CD4-positive, alpha-beta T cell treated with Interleukin-1 beta for 1 hour (primary cell): ENCODE results near the gene ATG9A.

Experiments used
- DNase-seq, 2 donors: peaks; one replicate each; pipeline ENCODE4 v3.0.0-alpha.2; 2020 to 2022

The ATG9A gene

DNA sequence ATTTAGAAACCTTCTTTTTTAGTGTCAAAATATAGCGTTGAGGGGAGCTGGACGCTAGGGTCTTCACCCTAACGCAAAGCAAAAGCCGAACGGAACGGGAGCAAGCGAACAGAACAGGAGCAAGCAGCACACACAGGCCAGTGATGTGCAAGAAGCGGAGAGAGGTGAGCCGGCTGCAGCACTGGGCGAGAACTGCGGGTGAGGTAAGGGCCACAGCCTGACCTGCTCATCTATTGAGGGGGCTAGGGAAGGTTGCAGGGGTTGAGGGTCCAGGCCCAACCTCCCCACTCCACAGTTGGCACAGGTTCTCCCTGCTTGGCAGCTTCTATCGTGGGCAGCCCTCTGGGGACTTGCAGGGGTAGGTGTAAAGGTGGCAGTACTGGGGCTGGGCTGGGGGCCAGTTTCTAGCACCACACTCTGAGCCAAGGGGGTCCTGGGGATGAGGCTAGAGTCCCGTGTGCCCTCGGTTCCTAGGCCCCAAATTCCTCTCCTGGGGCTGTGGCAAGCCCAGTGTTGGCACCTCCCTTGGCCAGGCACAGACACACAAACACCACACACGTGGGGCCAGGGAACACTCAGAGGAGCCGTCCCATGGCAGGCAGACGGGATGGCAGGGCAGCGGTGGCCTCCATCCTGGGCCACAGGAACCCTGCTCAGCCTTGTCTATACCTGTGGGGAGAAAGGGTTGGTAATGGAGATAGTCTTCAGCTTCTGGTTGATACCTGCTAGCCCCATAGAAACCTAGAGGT is 9.5 kb downstream of the ATG9A start:
- DNase-seq = no peak

DNA sequence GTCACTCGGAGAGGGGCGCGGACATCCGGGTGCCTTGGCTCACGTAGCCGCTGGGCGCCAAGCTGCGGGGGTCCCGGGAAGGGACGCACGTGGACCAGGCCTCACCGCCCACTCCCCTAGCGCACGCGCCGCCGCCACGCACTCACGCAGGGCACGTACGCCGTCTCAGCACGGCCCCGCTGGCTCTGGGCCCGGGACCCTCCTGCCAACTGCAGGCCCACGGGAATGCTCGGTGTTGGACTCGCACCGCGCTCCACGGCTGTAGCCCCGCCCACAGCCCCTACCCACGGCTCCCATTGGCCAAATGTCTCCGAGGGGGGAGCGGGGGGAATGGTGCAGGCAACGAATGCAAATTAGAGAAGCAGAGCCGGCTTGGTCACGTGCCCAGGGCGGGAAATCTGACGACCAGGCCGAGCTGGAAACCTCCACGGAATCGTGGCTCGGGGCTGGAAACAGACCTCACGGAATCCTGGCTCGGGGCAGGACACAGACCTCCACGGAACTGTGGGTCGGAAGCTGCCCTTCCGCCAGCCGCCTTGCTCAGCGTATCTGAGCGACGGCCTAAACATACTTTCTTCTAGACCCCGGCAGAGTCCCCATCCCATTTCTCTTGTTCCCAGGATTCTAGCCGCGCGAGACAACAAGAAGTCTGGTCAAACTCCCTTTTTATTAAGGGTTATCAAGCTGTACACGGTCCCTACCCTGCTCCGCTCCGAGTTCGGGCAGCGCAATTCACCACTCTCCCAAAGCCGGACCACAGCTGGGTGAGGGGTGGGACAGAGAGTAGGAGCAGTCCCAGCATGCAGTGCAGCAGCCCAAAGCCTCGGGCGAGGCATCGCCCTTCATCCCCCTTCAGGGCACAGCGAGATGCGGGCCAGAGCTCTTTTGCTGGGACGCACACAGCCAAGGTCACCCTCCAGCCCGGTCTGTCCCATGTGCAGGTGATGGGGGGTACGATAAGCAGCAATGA is 10.4 kb downstream of the ATG9A start, which contains the start of gene ABCB6:
Gene ABCB6 (minus strand): TSS at position 227 of the 970 bp plus-strand sequence. CDS start 285 bp downstream, outside the sequence.
- peak; percentile 88 to 90 for DNase-seq

DNA sequence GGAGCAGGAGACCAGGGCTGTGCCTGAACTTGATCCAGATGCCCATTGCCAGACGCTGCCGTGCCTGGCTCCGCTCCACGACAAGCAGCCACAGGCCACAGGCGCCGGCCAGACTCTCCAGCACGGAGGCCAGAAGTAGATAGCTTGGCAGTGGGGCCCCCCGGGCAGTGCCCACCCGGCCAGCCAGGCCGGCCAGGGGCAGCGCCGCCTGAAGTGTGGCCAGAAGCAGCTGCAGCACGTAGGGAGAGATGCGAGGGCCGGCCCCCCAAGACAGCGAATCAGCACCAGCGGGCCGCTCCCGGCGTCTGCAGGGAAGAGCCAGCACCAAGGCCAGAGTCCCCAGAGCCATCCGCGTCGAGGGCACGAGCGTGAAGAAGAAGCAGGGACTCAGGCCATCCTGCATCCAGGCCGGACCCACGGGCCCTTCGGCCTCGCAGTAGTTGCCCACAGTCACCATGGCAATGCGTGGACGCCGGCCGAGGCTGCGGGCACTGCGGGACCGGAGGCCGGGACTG is 11.2 kb downstream of the ATG9A start:
- no peak for DNase-seq

DNA sequence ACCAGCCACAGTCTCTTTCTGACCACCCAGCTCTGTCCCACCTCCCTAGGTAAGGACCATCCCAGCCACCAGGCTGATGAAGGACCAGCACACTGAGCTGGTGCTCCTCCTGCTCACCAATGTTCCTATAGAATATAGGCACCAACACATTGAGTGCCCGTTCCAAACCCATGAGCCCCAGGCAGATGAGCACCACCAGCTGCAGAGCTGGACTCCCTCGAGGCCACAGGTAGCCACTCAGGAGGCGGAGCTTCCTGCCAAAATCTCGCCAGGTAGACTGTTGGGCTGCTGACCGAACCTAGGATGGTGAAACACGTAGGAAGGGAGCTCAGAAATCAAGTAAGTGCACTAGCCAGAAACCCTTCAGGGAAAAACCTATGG is 12.9 kb downstream of the ATG9A start:
- DNase-seq = no peak

DNA sequence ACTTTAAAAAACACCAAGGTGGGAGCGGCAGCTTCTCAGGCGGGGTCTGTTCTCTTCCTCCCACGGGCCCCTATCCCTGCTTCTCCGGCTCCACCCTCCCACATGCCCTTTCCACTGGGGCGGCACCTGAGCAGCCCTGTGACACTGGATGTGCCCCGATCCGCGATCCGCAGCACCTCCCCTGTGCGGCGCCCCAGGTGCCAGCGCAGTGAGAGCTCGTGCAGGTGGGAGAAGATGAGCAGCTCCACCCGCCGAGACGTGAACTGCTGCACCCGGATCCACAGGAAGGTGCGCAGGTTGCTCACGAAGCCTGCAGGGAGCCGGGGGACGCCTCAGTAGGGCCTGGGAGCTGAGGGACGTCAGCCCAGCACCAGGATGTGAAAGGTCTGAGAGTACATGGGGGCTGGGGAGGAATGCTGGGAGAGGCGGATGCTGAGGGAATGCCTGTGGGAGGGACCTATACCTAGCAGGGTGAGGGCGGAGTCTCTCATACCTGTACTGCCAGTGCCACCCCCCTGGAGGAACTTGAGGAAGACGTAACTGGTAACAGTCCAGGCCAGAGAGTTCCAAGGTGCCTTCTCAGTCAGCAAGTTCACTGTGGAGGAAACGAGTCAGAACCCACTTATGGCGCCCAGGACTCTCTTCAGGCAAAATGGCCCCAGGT is 13.4 kb downstream of the ATG9A start:
- DNase-seq = no peak

DNA sequence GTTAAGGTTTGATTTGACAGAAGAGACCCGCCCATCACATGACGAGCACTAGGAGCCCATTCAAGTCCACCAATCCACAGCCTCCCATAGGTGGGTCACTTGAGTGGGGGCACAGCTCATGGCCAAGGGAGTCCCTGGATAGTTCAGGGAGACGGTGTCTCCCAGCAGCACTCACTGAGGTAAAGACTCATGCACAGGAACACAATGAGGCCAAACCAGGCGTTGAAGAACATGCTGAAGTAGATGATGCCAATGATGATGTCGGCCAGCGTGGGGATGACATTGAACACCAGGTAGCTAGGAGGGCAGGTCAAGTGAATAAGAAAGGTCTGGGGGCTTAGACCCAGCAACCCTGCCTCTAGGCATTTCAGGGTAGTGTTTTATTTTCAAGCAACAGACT is 14.7 kb downstream of the ATG9A start:
- DNase-seq = no peak

DNA sequence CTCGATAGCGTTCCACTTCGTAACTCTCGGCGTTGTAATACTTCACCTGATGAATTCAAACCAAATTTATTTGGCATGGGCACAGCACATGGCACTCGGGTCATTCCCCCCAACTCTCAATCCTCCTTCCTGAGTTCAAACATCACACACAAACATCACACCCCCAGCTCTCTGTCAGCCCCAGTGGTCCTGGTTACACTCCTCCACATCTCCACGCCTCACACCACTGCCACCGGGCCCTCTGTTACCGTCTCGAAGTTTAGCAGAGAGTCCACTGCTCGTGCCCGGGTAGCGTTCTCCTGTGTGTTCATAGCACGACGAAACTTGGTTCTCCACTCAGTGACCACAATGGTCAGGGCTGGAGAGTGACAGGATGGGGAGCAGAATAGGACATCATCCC is 15.3 kb downstream of the ATG9A start:
- no peak for DNase-seq

DNA sequence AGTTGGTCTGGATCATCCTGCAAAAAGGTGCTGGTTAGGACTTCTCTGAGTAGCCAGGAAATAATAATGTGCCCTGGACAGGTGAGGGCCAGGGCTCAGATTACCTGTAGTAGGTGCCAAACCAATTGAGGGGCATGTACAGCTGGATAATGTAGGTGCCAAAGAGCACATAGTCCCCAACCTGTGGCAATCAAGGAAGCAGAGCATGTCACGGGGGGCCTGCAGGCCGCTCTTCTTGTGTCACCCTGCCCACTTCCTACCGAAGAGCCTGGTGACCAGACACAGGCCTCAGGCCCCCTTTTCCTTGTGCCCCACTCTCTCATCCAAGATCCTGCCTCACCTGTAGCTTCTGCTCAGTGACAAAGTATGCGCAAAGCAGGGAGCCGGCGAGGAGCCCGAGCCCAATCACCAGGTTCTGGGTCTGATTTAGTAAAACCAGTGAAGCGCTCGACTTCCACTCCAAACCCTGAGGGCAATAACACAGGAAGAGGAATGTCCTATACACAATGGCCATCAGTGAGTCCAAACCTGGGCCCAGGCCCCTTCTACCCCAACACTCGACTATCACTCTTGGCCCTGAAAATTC is 15.9 kb downstream of the ATG9A start:
- no peak for DNase-seq

DNA sequence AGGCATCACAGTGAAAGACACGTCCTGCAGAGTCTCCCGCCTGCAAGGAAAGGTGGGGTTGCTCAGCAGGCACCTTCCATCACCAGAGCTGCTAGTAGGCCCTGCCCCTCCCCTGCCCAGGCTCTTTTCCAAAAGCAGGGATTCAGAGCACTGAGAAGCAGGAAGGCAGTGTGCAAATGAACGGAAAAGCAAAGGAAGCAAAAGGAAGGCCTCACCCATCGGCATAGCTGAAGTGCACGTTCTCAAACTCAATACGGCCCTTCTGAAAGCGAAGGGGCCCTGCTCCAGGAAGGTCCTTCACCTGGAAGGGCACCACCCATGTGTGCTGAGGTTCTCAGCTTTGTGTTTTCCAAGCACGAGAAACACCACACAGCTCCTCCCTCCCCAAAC is 16.4 kb downstream of the ATG9A start:
- no peak for DNase-seq

DNA sequence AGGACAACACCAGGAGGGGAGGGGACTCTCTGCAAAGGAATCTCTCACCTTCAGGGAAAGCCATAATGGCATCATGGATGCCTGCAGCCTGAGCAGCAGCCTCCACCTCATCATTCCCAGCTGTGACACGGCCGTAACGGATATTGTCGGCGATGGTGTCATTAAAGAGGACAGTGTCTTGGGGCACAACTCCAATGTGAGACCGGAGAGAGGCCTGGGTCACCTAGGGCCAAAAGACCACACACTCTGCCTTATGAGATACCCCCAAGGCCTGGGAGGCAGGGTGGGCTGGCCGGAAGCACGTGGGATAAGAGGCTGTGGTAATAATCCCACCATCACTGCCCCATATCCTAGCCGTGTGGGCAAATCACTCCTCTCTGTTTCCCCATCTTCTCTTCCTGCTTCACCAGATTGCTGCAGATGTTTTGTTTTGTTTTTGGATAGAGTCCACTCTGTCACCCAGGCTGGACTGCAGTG is 18.5 kb downstream of the ATG9A start:
- no peak for DNase-seq

DNA sequence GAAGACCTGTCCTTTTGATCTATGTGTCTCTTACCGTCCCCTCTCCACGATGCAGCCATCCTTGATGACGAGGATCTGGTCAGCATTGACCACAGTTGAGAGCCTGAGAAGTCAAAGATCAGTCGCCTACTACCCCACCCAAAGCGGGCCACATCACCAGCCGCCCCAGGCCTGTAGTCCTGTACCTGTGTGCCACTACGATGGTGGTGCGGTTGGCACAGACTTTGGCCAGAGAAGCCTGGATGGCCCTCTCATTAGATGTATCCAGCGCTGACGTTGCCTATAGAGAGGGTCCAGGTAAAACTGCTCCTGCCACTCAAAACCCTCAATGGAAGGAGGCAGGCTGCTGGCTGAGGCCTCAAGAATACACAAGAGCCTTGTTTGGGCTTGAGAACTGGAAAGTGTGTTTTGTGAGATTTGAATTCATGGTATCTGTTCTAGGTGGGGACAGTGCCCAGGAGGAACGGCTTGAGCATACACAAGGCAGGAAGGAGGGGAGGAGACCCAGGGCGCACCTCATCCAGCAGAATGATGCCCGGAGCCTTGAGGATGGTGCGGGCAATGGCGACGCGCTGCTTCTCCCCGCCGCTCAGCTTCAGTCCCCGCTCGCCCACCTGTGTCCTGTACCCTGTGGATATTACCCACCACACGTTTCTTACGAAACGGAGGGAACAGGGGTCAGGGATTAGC is 19.1 kb downstream of the ATG9A start:
- DNase-seq = no peak

DNA sequence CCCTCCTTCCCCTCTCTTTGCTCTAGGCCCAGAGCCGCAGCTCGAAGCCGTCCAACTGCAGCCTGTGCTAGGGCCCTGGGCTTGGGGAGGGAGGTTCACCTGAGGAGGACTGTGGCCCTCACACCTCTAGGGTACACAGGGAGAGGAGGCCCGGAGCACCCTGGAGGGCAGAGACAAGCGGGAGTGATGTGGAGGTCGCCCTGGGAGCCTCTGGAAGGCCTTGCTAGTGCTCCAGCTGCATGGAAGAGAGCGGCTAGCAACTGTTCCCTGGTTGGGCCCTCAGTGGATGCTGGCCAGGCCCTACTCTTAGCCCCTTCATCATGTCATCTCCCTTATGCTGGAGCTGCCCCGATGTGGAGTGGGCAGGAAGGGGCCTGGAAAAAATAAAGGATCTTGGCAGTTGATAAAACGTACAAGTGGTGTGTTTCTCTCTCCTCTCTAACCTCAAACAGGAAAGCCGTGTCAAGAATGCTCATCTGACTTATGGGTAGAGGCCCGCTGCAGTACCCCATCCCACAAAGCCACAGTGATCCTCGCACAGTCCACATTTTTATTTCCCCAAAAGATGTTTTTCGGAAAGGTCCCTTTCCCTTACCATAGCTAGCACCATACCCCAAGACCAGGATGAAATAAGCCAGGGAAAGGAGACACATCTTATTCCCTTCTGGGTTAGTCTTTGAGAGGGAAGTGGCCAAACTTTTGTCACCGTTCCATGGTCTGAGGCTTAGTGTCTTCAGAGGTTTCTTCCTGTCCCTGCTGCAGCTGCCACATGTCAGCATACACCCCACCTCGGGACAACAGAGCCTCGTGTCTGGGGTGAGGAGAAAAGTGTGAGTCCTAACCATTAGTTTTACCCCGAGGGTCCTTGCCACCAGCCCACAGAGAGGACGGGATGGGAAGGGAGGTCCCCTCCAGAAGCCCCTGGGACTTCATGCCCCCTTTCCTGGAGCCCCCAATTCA is 19.9 kb downstream of the ATG9A start:
- DNase-seq = no peak

DNA sequence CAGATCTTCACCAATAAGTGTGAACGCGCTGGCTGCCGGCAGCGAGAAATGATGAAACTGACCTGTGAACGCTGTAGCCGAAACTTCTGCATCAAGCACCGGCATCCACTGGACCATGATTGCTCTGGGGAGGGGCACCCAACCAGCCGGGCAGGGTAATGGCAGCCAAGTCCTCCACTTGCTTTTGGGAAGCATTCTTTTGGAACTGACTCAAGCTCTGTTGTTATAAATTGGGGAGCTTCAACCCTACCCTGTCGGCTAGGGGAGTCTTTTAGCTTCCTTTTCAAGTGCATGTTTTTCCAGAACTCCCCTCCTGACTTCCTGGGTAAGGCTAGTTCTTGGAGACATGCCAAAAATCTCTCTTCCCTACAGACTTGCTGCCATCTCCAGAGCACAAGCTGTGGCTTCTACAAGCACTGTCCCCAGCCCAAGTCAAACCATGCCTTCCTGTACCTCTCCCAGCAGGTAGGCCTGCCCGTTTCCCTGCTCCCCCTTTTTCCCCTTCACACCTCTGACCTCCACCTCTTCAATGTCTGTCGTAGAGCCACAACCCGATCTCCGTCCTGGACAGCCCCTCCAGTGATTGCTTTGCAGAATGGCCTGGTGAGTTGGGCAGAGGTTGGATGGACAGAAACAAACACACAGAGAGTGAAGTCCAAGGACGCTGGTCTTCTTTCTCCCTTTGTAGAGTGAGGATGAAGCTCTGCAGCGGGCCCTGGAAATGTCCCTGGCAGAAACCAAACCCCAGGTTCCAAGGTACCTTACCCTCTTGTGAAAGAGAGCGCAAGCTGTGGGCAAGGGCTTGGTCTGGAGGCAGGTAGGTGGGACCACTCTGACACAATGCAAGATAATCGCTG is 21.3 kb downstream of the ATG9A start:
- no peak for DNase-seq

DNA sequence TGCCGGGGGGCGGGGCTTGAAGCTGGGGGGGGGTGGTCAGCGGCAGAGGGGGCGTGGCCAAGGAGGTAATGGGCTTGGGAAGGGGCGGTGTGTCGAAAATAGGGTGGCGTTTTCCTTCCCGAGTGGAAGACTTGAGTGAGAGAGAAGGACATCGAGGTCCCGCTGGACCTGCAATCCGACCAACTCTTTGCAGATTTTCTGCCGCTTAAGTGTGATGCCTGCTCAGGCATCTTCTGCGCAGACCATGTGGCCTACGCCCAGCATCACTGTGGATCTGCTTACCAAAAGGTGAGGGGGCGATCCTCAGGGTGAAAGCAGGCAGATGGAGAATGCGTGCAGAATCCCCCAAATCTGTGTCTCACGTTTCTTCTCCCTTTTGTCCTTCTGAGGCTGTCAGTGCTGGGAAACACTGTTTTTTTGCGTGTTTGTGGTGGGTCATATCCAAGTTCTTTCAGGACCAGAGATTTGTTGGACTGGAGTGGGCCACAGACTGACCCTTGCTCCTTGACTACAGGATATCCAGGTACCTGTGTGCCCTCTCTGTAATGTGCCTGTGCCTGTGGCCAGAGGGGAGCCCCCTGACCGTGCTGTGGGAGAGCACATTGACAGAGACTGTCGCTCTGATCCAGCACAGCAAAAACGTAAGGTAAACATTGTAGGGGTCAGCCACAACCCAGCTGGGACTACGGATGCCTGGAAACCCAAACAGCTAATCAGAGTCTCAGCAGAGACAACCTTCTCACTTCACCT is 22.1 kb downstream of the ATG9A start:
- no peak for DNase-seq

DNA sequence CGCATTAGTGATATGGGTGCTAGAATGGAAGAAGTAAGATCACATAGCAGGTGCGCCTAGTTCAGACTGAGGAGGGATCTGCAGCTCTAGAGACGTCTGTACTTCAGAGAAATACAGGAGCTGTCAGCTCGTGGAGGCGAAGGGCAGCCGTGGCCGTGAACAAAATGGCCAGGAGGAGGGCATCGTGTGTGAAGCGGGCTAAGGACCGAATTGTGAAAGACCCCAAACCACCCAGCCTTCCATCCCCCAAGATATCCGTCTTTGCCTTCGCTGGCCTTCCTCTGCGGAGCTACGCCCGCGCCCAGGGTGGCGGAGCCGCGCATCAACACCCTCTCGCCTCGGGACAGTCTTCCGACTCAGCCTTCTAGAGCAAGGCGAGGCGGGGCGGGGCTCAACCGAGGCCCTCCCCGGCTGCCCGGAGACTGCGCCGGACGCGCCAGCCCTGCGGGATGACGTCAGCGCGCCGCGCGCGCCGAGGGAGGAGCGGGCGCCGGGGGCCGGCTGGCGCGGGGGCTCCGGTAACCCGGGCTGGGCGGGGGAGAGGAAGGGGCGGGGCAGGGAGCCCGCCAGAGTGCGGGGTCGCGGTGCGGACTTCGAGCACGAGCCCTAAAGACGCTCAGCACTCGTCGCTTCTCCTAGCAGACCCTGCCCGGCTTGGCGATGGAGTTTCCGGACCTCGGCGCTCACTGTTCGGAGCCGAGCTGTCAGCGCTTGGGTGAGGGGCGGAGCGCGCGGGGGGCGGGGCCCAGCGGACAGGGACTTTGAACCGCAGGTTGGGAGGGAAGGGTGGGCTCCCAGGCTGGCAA is 22.9 kb downstream of the ATG9A start, which contains the start of gene ZFAND2B:
Gene ZFAND2B (plus strand): TSS at position 455 of the 806 bp plus-strand sequence. CDS start 206 bp downstream, at position 661.
- DNase-seq = peak; percentile 95 to 96

DNA sequence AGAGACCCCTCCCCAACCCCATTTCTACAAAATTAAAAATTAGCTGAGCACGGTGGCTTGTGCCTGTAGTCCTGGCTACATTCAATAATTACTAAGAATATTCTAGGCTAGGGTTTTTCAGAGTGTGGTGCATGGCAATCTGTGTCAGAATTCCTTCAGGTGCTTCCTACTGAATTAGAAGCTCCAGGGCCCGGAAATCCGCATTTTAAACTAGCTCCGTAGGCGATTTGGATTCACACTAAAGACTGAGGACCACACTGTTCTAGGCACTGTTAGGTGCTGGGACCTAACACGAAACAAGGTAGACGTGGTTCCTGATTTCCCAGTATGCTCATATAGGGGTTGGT is 23.5 kb downstream of the ATG9A start:
- no peak for DNase-seq

DNA sequence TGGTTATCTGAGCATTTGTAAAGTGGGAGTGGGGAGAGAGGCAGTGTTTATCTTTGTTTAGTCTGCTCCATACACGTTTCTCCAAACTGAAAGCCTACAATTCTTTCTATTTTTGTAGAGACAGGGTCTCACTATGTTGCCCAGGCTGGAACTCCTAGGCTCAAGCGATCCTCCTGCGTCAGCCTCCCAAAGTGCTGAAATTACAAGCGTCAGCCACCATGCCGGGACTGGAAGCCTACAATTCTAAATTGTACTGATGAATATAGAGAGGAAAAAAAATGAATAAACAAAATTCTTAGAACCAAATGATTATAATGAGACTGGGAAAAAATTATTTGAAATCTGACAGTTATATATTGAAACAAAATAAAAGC is 24.3 kb downstream of the ATG9A start:
- DNase-seq = no peak
